ENCODE results near the gene STMN1. TPM values are rescaled to one million over a fixed set of nuclear protein-coding genes. Genes with fewer than 3 reads are reported as not detected.

Gene STMN1
- total and polyA plus RNA-seq, 2 of the 8 experiments (the other 6 are each of a cell fraction or from before 2014, with no cell fraction given) = 116 to 564 TPM

GRCh38 chr1:25876693-25877077 lies 29.5 kb downstream of the STMN1 start:
- H3K9me3 ChIP-seq (ENCODE audit: insufficient read depth in 2 of 2, low read depth in 1 of 2, low read length in 1 of 2) = no peaks in the 10 kb centered on the region
- peaks cover 0 to 3% (median 1%) of the 10 kb centered on the region in 4 experiments; a peak in 4 of 7 replicates for H3K27me3 ChIP-seq (replicated peaks in 1 of 4; ENCODE audit: control insufficient read depth in 3 of 4, extremely low read depth in 1 of 4, insufficient read depth in 3 of 4, low read length in 3 of 4)
- no peak overlapping the region for H4K5ac ChIP-seq (ENCODE audit: insufficient read length, low read depth, low read length)
- H3K23ac ChIP-seq (ENCODE audit: insufficient read length) = no peak overlapping the region
- H3K56ac ChIP-seq (replicated peaks; ENCODE audit: insufficient read length, low read depth, low read length) = no peak overlapping the region
- H2AFZ ChIP-seq (ENCODE audit: low read length) = no peak overlapping the region
- no peak overlapping the region for H2BK120ac ChIP-seq (replicated peaks; ENCODE audit: low read depth, low read length)
- no peak overlapping the region for H4K91ac ChIP-seq (replicated peaks; ENCODE audit: insufficient read length, low read length)
- FAIRE-seq (no peak), DNase-seq (ENCODE audit: low read depth in 1 of 2, low spot score in 2 of 2) (no peak)
- H3K14ac ChIP-seq (ENCODE audit: insufficient read length) = no peak overlapping the region
- no peak overlapping the region for H3K27ac ChIP-seq (ENCODE audit: low read depth, low read length)
- no peaks in the 10 kb centered on the region for H3K36me3 ChIP-seq (ENCODE audit: control insufficient read depth in 2 of 4, insufficient read depth in 4 of 4, low read length in 3 of 4)
- no peak overlapping the region for H2BK12ac ChIP-seq (ENCODE audit: low read depth, low read length)
- H3K79me1 ChIP-seq (ENCODE audit: low read depth, low read length) = peaks cover 2% of the 10 kb centered on the region
- no peak overlapping the region for H2BK20ac ChIP-seq (ENCODE audit: low read length)
- CTCF ChIA-PET (ENCODE audit: partially characterized antibody) = interaction anchor here (0.8 to 4.0 kb wide), 5 partner anchors 11 to 121 kb away, joined by 3 to 25 read pairs (median 9); partner anchors contain the start of gene PAFAH2
- no peaks in the 10 kb centered on the region for H3K79me2 ChIP-seq (ENCODE audit: control insufficient read depth in 1 of 2, insufficient read depth in 2 of 2, low read length in 2 of 2)
- H2BK5ac ChIP-seq (ENCODE audit: low read depth, low read length) = 0 out of 2 replicates have a peak overlapping the region, but pooled peaks have one; percentile 73
- no peak overlapping the region for H3K4ac ChIP-seq (replicated peaks; ENCODE audit: insufficient read length, low read depth, low read length)
- H3K9ac ChIP-seq (replicated peaks in 1 of 4; ENCODE audit: extremely low read depth in 1 of 4, low read depth in 3 of 4, low read length in 3 of 4) = no peak overlapping the region; a peak in 1 of 7 replicates
- H3K23me2 ChIP-seq (ENCODE audit: low read depth, low read length) = peaks cover 8% of the 10 kb centered on the region
- H4K8ac ChIP-seq (ENCODE audit: extremely low read depth, insufficient read depth, low read length) = no peak overlapping the region
- H3K4me1 ChIP-seq (replicated peaks in 1 of 4; ENCODE audit: control insufficient read depth in 3 of 4, insufficient read depth in 4 of 4, low read length in 3 of 4) = peaks cover 0 to 12% (median 8%) of the 10 kb centered on the region in 4 experiments; a peak in 5 of 7 replicates
- WGBS, 2 experiments (ENCODE audit: extremely low coverage in 1 of 2, insufficient coverage in 1 of 2, insufficient read length in 1 of 2, insufficient replicate concordance in 2 of 2, low coverage in 1 of 2, low lambda C conversion rate in 2 of 2, missing lambda C conversion rate in 1 of 2) = 86 to 100% methylated on average over 1 to 2 of the region's 2 CpGs
- no peaks in the 10 kb centered on the region for H4K20me1 ChIP-seq (replicated peaks in 1 of 2; ENCODE audit: control insufficient read depth in 1 of 2, insufficient read depth in 2 of 2, low read length in 2 of 2)
- no peak overlapping the region for H3K18ac ChIP-seq (ENCODE audit: extremely low read depth, low read length)
- no peak overlapping the region for H2AK5ac ChIP-seq (ENCODE audit: low read depth, low read length)
- peak overlapping the region in 1 of 4 experiments; percentile 69; a peak in 2 of 8 replicates for H3K4me3 ChIP-seq (ENCODE audit: extremely low read depth in 1 of 4, insufficient read depth in 2 of 4, low read depth in 3 of 4, low read length in 4 of 4)
- H2BK15ac ChIP-seq (ENCODE audit: low read length) = no peak overlapping the region
- POLR2A ChIA-PET (ENCODE audit: partially characterized antibody) = interaction anchor here (0.7 to 4.1 kb wide), 8 partner anchors 10 to 280 kb away, joined by 3 to 29 read pairs (median 10); no protein-coding TSS in a partner anchor
- H3K4me2 ChIP-seq (ENCODE audit: insufficient read depth in 1 of 2, low read depth in 2 of 2, low read length in 2 of 2) = peak overlapping the region in 1 of 2 experiments; percentile 79; a peak in 1 of 4 replicates
- TF ChIP-seq ATF3 (IDR thresholded peaks at IDR 0.05; ENCODE audit: insufficient read depth, low read depth, low read length) (no peak), RNF2 (IDR thresholded peaks at IDR 0.05; ENCODE audit: borderline replicate concordance, low read depth, low read length, missing control alignments, poor library complexity, severe bottlenecking) (no peak), KDM1A (IDR thresholded peaks at IDR 0.05; ENCODE audit: borderline replicate concordance, low read length) (no peak), EGR1 (IDR thresholded peaks at IDR 0.05; ENCODE audit: borderline replicate concordance, low read depth, low read length) (no peak), CTCF (IDR thresholded peaks at IDR 0.05; ENCODE audit: control extremely low read depth in 1 of 3, insufficient read depth in 1 of 3, low read depth in 1 of 3, low read length in 3 of 3) (no peak), MAFK (IDR thresholded peaks at IDR 0.05; ENCODE audit: low read depth, low read length) (no peak), BCL11A (IDR thresholded peaks at IDR 0.05; ENCODE audit: low read depth in 2 of 2, low read length in 2 of 2) (no peak), RBBP5 (IDR thresholded peaks at IDR 0.05; ENCODE audit: borderline replicate concordance, low read depth, low read length) (no peak), TCF12 (IDR thresholded peaks at IDR 0.05; ENCODE audit: low read depth, low read length) (no peak), CHD1 (IDR thresholded peaks at IDR 0.05; ENCODE audit: low read depth, low read length) (no peak)

Data from H1 (cell line).